ENCODE data around the gene TLE5.
A peak's percentile ranks its signal among the peaks of the same experiment; 100 is the strongest.

The TLE5 gene

DNA sequence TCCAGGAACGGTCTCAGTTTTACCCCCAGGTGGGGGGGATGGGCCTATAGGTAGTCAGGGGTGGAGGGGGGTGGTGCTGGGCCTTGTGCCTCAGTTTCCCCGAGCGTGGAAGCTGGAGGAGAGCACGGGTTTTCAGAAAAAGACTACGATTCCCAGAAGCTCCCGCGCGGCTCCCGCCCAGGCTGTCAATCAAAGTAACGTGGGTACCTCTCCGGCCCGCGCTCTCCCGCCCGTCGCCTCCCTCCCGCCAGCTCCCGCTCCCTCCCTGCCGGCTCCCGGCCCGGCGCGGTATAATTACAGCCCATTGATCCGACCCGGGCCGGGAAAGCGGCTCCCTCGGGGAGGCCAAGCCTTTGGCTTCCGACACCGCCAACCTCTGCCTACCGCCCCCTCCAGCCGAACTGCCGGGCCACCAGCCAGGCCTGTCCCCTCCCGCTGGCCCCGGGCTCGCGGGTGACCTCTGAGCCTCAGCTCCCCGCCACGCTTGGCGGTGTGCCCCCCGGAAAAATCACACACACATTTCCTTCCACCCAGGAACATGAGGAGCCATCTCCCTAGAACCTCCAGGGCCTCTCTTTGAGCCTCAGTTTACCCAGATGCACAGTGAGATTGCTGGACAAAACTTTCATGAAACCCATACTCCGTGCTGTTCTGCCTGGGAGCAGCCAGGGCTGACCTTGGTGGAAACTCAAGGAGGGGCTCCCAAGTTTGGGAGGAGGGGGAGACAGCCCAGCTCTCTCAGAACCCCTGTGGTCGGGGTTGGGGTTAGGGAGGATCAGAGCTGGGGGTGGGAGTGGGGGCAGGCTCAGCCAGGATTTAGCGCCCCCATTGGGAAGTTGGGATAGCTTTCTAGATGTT lies 25.9 kb downstream of the TLE5 start:
- TF ChIP-seq, protein P1, sequence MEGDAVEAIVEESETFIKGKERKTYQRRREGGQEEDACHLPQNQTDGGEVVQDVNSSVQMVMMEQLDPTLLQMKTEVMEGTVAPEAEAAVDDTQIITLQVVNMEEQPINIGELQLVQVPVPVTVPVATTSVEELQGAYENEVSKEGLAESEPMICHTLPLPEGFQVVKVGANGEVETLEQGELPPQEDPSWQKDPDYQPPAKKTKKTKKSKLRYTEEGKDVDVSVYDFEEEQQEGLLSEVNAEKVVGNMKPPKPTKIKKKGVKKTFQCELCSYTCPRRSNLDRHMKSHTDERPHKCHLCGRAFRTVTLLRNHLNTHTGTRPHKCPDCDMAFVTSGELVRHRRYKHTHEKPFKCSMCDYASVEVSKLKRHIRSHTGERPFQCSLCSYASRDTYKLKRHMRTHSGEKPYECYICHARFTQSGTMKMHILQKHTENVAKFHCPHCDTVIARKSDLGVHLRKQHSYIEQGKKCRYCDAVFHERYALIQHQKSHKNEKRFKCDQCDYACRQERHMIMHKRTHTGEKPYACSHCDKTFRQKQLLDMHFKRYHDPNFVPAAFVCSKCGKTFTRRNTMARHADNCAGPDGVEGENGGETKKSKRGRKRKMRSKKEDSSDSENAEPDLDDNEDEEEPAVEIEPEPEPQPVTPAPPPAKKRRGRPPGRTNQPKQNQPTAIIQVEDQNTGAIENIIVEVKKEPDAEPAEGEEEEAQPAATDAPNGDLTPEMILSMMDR (conservative IDR thresholded peaks at IDR 0.05; ENCODE audit: low read depth) = peak; percentile 24; the same call in 1 of the 2 replicates
- CTCF ChIA-PET = interaction anchor here (0.6 to 1.5 kb wide), 7 partner anchors 10 to 313 kb away, joined by 3 to 9 read pairs (median 4); no protein-coding TSS in a partner anchor
- POLR2A ChIA-PET (ENCODE audit: low non-redundant PET) = interaction anchor here (0.6 to 1.0 kb wide), 4 partner anchors 16 to 111 kb away, joined by 3 to 6 read pairs (median 5); no protein-coding TSS in a partner anchor
- peak overlapping the region; percentile 94 for H3K27ac ChIP-seq
- DNase-seq (ENCODE audit: low spot score) = peak; percentile 93

DNA sequence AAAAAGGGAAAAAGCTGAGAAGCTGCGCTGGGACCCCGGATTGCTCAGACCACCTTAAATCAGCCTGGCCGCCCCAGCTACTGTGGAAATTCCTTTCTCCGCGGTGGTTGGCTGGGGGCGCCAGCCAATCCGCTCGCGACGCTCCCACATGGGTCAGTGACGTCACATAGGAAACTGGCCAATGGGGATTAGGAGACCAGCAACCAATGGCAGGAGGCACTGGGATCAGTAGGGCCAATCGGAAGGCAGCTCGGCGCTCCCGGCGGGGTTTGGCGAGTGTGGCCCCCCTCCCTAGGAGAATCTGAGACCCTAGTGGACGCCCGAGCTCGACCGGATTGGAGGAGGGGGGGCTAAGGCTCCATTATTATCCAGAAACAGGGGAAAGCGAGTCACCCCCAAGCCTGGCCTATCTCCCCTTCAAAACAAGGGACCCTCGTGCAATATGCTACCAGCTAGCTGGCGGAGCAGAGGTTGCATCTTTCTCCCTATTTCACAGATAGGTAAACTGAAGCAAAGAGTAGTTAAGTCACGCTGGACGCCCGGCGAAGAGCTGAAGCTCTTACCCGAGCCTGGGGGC lies 26.7 kb downstream of the TLE5 start:
- TF ChIP-seq, protein P1 (conservative IDR thresholded peaks at IDR 0.05; ENCODE audit: low read depth) = no peak
- ChIA-PET POLR2A (ENCODE audit: low non-redundant PET) (interaction anchor here (0.6 to 1.0 kb wide), 5 partner anchors 17 to 112 kb away, joined by 3 to 6 read pairs (median 5); no protein-coding TSS in a partner anchor), CTCF (interaction anchor here (0.7 to 1.5 kb wide), 6 partner anchors 10 to 267 kb away, joined by 3 to 9 read pairs (median 4); no protein-coding TSS in a partner anchor)
- H3K27ac ChIP-seq = peak overlapping the region; percentile 94
- peak; percentile 100 for DNase-seq (ENCODE audit: low spot score)

DNA sequence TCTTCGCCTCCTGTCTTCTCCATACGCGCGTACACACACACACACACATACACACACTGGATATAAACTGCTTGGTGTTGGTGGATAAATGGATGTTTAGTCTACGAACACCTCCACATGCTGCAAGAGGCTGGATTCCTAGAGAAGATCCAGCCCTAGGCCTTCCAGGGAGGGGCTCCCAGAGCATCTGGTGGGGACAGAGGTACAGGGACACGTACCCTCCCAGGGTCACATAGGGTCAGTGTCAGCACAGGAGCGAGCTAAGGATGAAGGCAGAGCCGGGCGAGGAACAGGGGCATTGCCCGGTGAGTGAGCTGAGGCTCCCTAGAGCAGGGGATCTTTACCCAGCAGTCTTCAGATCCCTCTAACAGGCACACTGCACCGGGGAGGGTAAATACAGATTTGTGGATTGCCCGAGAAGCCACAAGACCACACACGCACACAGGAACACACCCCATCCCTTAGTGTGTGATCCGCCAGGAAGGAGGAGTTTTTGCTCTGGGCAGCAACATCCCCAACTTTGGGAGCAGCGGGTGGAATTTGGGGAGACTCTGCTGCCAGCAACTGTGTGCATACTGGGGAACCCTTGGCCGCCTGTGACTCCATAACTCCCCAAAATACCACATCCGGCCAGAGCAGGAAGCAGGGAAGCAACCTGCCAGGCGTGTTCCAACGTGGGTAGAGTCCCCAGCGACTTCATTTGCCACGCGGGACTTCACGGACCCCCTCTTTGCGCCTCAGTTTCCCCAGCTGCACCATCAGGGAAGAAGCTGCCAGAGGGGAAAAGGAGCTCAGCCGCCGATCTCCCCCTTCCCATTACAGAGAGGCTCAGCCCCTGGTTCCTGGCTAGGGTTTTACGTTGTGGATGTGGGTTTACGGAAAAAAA lies 27.4 kb downstream of the TLE5 start:
- DNase-seq (ENCODE audit: low spot score) = no peak
- H3K27ac ChIP-seq = peak overlapping the region; percentile 94
- TF ChIP-seq, protein P1 (conservative IDR thresholded peaks at IDR 0.05; ENCODE audit: low read depth) = no peak
- POLR2A ChIA-PET (ENCODE audit: low non-redundant PET) = interaction anchor here (0.6 to 0.9 kb wide), 5 partner anchors 21 to 111 kb away, joined by 3 to 9 read pairs (median 3); partner anchors contain the start of gene TLE6
- CTCF ChIA-PET = interaction anchor here (0.7 to 1.5 kb wide), 3 partner anchors 18 to 268 kb away, joined by 3 to 9 read pairs (median 4); no protein-coding TSS in a partner anchor

DNA sequence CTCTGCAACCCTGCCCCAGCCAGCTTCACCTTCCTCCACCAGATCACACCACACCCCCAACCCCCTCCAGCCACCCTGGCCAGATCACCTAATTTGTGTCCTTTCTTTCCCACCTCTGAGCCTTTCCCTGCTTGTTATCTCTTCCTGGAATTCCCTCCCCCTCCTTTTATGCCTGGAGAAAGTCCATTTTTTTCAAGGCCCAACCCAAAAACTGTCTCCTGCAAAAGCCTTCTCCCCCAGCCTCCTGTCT lies 28.0 kb downstream of the TLE5 start:
- DNase-seq (ENCODE audit: low spot score) = no peak
- POLR2A ChIA-PET (ENCODE audit: low non-redundant PET) = interaction anchor here (0.6 kb wide), 1 partner anchor 57 kb away, joined by 3 read pairs; the partner anchor contains the start of gene TLE6
- TF ChIP-seq, protein P1 (conservative IDR thresholded peaks at IDR 0.05; ENCODE audit: low read depth) = no peak
- CTCF ChIA-PET = no interaction called here
- peak overlapping the region; percentile 94 for H3K27ac ChIP-seq

DNA sequence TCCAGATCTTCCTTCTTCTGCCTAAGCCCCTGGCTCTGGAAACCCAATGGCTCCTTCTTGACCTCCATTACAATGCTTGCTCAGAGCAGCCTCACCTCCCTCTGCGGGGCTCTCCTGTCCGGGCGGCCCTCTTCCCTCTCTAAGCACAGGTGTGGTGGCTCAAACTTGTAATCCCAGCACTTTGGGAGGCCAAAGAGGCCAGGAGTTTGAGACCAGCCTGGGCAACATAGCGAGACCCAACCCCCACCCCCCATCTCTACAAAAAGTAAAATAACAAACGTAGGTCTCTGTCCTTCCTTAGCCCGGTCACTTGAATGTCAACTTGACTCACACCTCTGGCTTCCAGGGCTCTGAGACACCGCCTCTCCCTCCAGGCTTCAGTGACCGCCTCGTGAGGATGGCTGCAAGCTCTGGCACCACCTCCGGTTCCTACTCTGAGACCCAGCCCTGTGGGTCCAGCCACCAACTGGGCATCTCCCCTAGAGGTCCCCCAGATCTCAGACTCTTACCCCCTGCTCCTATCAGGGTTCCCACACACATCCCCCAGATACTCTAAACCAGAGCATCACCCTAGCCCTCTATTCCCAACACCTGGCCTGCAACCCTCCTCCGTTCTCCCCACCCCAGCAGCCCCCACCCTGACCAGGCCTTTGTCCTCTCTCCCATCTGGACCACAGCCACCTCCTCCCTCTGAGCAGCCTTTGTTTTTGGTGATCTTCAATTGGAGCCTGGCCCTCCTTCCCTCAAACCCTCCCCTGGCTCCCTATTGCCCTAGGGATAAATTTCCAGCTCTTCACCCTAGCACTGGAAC lies 28.5 kb downstream of the TLE5 start:
- TF ChIP-seq, protein P1 (conservative IDR thresholded peaks at IDR 0.05; ENCODE audit: low read depth) = no peak
- POLR2A ChIA-PET (ENCODE audit: low non-redundant PET) = no interaction called here
- DNase-seq (ENCODE audit: low spot score) = no peak
- peak overlapping the region; percentile 94 for H3K27ac ChIP-seq
- CTCF ChIA-PET = no interaction called here
